Measurements from ENCODE around the gene UCKL1.

The UCKL1 gene

GRCh38 chr20:63942969-63943807 lies 13.0 kb downstream of the UCKL1 start:
- TF ChIP-seq, protein P1, sequence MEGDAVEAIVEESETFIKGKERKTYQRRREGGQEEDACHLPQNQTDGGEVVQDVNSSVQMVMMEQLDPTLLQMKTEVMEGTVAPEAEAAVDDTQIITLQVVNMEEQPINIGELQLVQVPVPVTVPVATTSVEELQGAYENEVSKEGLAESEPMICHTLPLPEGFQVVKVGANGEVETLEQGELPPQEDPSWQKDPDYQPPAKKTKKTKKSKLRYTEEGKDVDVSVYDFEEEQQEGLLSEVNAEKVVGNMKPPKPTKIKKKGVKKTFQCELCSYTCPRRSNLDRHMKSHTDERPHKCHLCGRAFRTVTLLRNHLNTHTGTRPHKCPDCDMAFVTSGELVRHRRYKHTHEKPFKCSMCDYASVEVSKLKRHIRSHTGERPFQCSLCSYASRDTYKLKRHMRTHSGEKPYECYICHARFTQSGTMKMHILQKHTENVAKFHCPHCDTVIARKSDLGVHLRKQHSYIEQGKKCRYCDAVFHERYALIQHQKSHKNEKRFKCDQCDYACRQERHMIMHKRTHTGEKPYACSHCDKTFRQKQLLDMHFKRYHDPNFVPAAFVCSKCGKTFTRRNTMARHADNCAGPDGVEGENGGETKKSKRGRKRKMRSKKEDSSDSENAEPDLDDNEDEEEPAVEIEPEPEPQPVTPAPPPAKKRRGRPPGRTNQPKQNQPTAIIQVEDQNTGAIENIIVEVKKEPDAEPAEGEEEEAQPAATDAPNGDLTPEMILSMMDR (IDR thresholded peaks at IDR 0.05; ENCODE audit: low read depth, low read length): no peak
- no peak overlapping the region for H3K4me3 ChIP-seq (ENCODE audit: low read depth, low read length)

DNA sequence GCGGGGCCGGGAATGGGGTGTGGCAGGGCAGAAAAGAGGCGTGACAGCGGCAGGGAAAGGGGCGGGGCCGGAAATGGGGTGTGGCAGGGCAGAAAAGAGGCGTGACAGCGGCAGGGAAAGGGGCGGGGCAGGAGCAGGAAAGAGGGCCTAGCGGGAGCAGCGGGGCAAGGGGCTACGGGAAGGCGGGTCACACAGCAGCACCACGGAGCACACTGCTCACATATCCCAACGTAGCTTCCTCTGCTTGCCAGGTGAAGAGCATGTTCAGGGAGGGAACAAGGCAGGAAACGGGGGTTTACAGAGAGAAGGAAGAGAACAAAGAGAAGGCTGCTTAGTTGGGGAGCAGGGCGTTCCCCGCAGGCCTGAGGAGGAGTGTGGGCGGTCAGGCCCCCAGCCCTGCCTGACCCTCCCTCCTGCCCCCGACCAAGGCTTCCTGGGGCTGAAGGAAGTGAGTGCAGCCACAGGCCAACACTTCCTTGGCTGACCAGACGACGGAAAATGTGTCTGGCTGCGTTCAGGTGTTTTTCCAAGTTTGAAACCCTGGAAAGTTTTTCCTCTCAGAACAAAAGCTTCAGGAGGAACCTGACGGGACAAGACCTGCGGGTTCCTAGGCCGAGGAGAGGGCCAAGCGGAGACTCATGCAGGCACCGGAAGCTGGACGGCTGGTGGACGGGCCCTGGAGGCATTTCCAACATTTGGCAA lies 13.8 kb downstream of the UCKL1 start:
- no peak overlapping the region for H3K4me3 ChIP-seq (ENCODE audit: low read depth, low read length)
- TF ChIP-seq, protein P1 (IDR thresholded peaks at IDR 0.05; ENCODE audit: low read depth, low read length): no peak

- no peak overlapping the region for H3K4me3 ChIP-seq (ENCODE audit: low read depth, low read length)
- TF ChIP-seq, protein P1 (IDR thresholded peaks at IDR 0.05; ENCODE audit: low read depth, low read length): no peak
Observed at GRCh38 chr20:63941282-63942081, 14.7 kb downstream of the UCKL1 start.

GRCh38 chr20:63940472-63941266 lies 15.5 kb downstream of the UCKL1 start:
- H3K4me3 ChIP-seq (ENCODE audit: low read depth, low read length): no peak overlapping the region
- TF ChIP-seq, protein P1 (IDR thresholded peaks at IDR 0.05; ENCODE audit: low read depth, low read length): no peak

- TF ChIP-seq, protein P1 (IDR thresholded peaks at IDR 0.05; ENCODE audit: low read depth, low read length): no peak
- no peak overlapping the region for H3K4me3 ChIP-seq (ENCODE audit: low read depth, low read length)
Observed at GRCh38 chr20:63940071-63940471, 16.1 kb downstream of the UCKL1 start.

- TF ChIP-seq, protein P1 (IDR thresholded peaks at IDR 0.05; ENCODE audit: low read depth, low read length): no peak
- no peak overlapping the region for H3K4me3 ChIP-seq (ENCODE audit: low read depth, low read length)
Observed at GRCh38 chr20:63939061-63939935, 16.9 kb downstream of the UCKL1 start.
